ENCODE data around the gene HHLA2. TPM values are rescaled to one million over a fixed set of nuclear protein-coding genes. Genes with fewer than 3 reads are reported as not detected.
A peak's percentile ranks its signal among the peaks of the same experiment; 100 is the strongest.

HHLA2 gene
- total RNA-seq, 2 donors from 2014 or later, result 2.1 TPM; not detected in 1

- Histone ChIP-seq H3K36me3 (replicated peaks in 1 of 2; ENCODE audit: insufficient read depth in 1 of 2, low read depth in 2 of 2) (no peaks in the 10 kb centered on the region), H3K9me3 (no peaks in the 10 kb centered on the region), H3K4me3 (no peak overlapping the region), H3K4me1 (peaks cover 33% of the 10 kb centered on the region), H3K27me3 (no peaks in the 10 kb centered on the region), H3K27ac (peak overlapping the region; percentile 71 to 81 (median 76))
- 20 to 38% methylated on average over 6 of the region's 6 CpGs for WGBS, 2 donors
- intact Hi-C loops (cut with DNase I), result no loop called here
- TF ChIP-seq CTCF (IDR thresholded peaks at IDR 0.05), result peak in 4 of 7 experiments; percentile 17 to 35 (median 32)
- TF ChIP-seq POLR2A (IDR thresholded peaks at IDR 0.05), result peak in 1 of 3 donors; percentile 17
- DNase-seq (peak; percentile 86 to 92 (median 91)), ATAC-seq (peak; percentile 97)
Observed at GRCh38 chr3:108345492-108346205, 49.3 kb downstream of the HHLA2 start.

- 83% methylated on average over 5 of the region's 5 CpGs for WGBS, 2 donors
Observed at GRCh38 chr3:108346301-108347227, 50.2 kb downstream of the HHLA2 start.

GRCh38 chr3:108352176-108352575 is 55.8 kb downstream of the HHLA2 start:
- intact Hi-C loops (cut with DNase I), result no loop called here

More at GRCh38 chr3:108346301-108347227, 50.2 kb downstream of the HHLA2 start:
- H3K4me1 ChIP-seq, result peaks cover 33% of the 10 kb centered on the region
- ATAC-seq (no peak), DNase-seq (no peak)
- intact Hi-C loops (cut with DNase I), result no loop called here
- TF ChIP-seq CTCF (IDR thresholded peaks at IDR 0.05) (no peak), POLR2A (IDR thresholded peaks at IDR 0.05) (no peak)
- peak overlapping the region; percentile 71 to 81 (median 76) for H3K27ac ChIP-seq
- no peaks in the 10 kb centered on the region for H3K36me3 ChIP-seq (replicated peaks in 1 of 2; ENCODE audit: insufficient read depth in 1 of 2, low read depth in 2 of 2)
- H3K27me3 ChIP-seq, result no peaks in the 10 kb centered on the region
- no peaks in the 10 kb centered on the region for H3K9me3 ChIP-seq
- no peak overlapping the region for H3K4me3 ChIP-seq

GRCh38 chr3:108354562-108354961 is 58.2 kb downstream of the HHLA2 start:
- Histone ChIP-seq H3K27ac (no peak overlapping the region), H3K4me3 (no peak overlapping the region), H3K9me3 (no peaks in the 10 kb centered on the region), H3K27me3 (no peaks in the 10 kb centered on the region), H3K36me3 (replicated peaks in 1 of 2; ENCODE audit: insufficient read depth in 1 of 2, low read depth in 2 of 2) (no peaks in the 10 kb centered on the region), H3K4me1 (no peaks in the 10 kb centered on the region)
- TF ChIP-seq POLR2A (IDR thresholded peaks at IDR 0.05), result no peak
- TF ChIP-seq CTCF (IDR thresholded peaks at IDR 0.05), result no peak
- intact Hi-C loops (cut with DNase I), result no loop called here
- ATAC-seq (no peak), DNase-seq (no peak)
- 92 to 93% methylated on average over 1 of the region's 1 CpG for WGBS, 2 donors

More at GRCh38 chr3:108352176-108352575, 55.8 kb downstream of the HHLA2 start:
- Histone ChIP-seq H3K4me3 (no peak overlapping the region), H3K27me3 (no peaks in the 10 kb centered on the region), H3K36me3 (replicated peaks in 1 of 2; ENCODE audit: insufficient read depth in 1 of 2, low read depth in 2 of 2) (no peaks in the 10 kb centered on the region), H3K4me1 (no peaks in the 10 kb centered on the region), H3K9me3 (no peaks in the 10 kb centered on the region), H3K27ac (no peak overlapping the region)
- no peak for ATAC-seq
- 60 to 76% methylated on average over 3 of the region's 3 CpGs for WGBS, 2 donors
- no peak for DNase-seq
- TF ChIP-seq CTCF (IDR thresholded peaks at IDR 0.05), result no peak
- TF ChIP-seq POLR2A (IDR thresholded peaks at IDR 0.05), result no peak

Measured in body of pancreas (tissue), 4 donors.